Stimulated activated CD8-positive, alpha-beta memory T cell treated with anti-CD3 and anti-CD28 coated beads, Interleukin-7, amount 100 ng/mL, for 48 hours (primary cell): ENCODE results near the gene PITPNC1.
"Not testable (repeated sequence)": the region's sequence is repeated elsewhere in the genome, so short reads cannot be mapped to it uniquely, and the experiment has no call there.

ENCODE experiments used
- DNase-seq, 2 donors: peaks; one replicate each; pipeline ENCODE4 v3.0.0-alpha.2; 2020; ENCODE audit warnings: low read depth in 1 of 2; ENCODE audit errors: extremely low read depth in 1 of 2

Gene PITPNC1

GRCh38 chr17:67606896-67607604 is 230.0 kb downstream of the PITPNC1 start:
- no peak for DNase-seq

GRCh38 chr17:67610061-67610460 is 233.0 kb downstream of the PITPNC1 start:
- no peak for DNase-seq

DNA sequence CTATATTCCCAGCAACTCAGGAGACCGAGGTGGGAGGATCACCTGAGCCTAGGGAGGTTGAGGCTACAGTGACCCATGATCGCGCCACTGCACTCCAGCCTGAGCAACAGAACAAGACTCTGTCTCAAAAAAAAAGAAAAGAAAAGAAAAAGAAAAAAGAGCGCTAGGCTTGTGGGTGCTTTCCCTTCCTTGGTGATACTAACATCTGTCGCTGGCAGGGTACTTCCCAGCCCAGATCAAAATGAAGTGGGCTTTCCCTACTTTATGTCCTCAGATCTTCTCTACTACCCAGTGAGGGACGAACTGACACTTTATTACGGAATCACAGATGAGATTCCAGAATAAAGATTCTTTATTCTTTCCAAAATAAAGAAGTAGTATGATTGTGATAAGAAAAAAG is 236.9 kb downstream of the PITPNC1 start:
- no peak for DNase-seq

DNA sequence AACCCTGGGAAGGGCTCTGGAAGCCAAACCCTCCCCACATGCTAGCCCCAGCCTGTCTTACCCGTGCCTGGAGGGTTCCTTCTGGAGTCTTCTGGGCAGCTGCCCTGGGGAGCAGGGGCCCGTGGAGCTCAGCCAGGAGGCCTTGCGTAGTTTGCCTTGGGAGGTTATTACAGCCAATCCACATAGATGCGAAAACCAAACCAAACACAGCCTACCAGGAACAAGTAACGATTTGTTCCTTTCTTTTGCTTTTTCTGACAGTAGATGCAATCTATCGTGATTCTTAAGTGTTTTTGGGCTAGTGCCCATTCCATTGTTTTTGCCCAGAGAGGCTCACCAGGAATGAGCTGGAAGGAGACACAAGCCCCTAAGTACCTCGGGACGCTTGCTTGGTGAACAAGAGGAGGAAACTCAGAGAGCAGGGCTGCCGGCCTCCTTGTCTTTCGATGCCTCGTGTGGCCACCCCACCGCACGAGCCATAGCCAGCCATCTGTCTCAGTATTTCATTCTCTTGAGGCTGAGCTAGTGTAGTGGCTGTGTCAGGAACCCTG is 238.0 kb downstream of the PITPNC1 start:
- DNase-seq = no peak

DNA sequence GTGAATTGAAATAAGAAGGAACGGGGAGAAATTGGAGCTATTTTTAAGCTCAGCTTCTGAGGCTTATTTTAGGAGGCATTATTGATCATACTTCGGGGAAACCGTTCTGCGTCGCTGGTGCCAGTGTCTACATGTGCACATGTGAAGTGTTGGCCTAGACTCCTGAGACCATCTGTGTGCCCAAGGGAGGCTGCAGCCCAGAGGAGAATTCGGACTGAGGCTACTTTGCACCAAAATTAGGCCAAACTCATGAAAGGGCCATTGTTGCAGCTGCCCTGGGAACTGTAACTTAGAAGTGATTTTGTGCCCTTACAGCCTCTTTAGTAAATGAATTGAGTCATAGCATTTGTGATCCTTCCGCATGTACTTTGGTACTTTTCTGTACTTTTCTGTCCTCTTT is 238.7 kb downstream of the PITPNC1 start:
- DNase-seq = no peak

- DNase-seq = no peak
These were observed 240.3 kb downstream of the PITPNC1 start for GRCh38 chr17:67617304-67617899.

GRCh38 chr17:67619555-67619954 is 242.5 kb downstream of the PITPNC1 start:
- DNase-seq = no peak

DNA sequence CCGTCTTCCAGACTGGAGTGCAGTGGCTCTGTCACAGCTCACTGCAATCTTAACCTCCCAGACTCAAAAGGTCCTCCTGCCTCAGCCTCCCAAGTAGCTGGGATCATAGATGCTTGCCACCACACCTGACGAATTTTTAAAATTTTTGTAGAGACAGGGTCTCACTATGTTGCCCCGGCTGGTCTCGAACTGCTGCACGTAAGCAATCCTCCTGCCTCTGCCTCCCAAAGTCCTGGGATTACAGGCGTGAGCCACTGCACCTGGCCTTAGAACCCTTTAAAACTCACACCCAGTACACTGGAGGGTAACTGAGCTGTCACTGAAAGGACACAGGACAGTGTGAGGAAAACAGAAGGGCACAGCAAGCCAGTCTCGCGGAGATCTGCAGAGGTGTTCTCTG is 243.0 kb downstream of the PITPNC1 start:
- DNase-seq = no peak

DNA sequence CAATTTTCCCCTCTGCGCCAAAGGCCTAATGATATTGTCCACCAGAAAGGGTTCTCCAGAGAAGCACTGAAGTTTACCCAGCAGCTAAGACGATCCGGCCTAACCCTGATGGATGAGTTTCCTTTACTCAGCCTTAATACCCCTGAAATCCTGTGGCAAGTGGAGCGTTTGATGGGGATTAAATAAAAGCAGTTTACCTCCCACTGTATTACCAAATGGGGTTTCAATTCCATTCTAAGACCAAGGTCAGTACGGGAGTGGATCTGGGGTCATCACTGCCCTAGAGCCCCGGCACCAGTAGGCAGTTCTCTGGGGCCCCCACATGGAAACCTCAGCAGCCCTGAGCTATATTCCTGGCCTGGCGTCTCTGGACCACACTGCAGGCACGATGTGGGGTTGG is 243.6 kb downstream of the PITPNC1 start:
- no peak for DNase-seq

DNA sequence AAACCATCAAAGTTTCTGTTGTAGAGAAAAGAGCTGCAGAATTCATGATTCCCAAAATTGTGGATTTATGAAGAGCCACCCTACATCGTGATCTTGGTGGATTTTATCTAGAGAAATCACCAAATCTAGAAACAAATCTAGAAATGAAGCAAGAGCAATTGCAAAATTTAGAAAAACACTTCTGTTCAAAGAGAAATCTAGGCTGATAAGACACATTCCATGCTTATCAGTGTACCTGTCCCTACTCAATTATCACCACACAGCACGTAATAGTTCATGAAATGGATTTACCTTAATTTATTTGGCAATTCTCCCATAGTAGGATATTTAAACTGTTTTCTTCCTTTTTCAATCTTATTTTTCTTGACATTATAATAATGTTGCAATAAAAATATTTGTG is 246.7 kb downstream of the PITPNC1 start:
- DNase-seq = no peak

GRCh38 chr17:67624886-67625656 is 248.0 kb downstream of the PITPNC1 start:
- no peak for DNase-seq

DNA sequence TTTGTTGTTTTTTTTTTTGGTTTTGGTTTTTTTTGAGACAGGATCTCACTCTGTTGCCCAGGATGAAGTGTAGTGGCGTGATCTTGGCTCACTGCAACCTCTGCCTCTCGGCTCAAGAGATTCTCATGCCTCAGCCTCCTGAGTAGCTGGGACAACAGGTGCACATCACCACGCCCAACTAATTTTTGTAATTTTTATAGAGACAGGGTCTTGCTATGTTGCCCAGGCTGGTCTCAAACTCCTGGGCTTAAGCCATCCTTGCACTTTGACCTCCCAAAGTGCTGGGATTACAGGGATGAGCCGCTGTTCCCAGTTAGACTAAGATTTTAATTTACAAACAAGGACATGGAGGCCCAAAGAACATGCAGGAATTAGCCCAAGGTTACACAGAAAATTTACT is 248.9 kb downstream of the PITPNC1 start:
- DNase-seq = no peak

- no peak for DNase-seq
These were observed 251.5 kb downstream of the PITPNC1 start for GRCh38 chr17:67628580-67629013.

GRCh38 chr17:67629971-67630320 is 252.9 kb downstream of the PITPNC1 start:
- no peak for DNase-seq

DNA sequence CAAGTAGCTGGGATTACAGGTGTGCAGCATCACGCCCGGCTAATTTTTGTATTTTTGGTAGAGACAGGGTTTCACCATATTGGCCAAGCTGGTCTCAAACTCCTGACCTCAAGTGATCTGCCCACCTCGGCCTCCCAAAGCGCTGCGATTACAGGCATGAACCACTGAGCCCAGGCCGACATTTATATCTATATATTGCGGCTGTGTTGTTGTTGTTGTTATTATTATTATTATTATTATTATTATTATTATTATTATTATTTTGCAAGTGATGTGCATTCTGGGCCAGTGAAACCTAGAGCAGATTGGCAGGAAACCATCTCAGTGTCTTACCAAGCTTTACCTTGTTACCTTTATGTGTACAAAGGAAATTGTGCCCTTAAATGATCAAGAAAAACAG is 253.8 kb downstream of the PITPNC1 start:
- not testable (repeated sequence) for DNase-seq

DNA sequence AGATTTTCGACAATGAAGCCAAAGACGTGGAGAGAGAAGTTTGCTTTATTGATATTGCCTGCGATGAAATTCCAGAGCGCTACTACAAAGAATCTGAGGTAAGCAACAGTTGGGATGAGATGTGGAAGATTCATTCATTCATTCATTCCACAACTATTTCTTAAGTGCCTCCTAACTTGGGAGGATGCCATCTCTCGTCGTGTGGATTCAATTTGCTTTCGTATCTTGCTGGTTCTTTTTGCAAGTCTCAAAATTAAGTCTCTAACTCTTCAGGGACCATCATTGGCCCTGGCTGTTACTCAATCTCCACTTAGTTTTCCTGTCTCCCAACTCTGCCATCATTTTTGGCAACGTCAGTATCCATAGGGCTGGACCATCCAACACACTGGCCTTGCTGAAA is 255.1 kb downstream of the PITPNC1 start:
- DNase-seq = no peak

GRCh38 chr17:67633751-67634211 is 256.7 kb downstream of the PITPNC1 start:
- DNase-seq = no peak

- no peak for DNase-seq
These were observed 258.6 kb downstream of the PITPNC1 start for GRCh38 chr17:67635681-67636080.

GRCh38 chr17:67636312-67636711 is 259.2 kb downstream of the PITPNC1 start:
- DNase-seq = no peak

DNA sequence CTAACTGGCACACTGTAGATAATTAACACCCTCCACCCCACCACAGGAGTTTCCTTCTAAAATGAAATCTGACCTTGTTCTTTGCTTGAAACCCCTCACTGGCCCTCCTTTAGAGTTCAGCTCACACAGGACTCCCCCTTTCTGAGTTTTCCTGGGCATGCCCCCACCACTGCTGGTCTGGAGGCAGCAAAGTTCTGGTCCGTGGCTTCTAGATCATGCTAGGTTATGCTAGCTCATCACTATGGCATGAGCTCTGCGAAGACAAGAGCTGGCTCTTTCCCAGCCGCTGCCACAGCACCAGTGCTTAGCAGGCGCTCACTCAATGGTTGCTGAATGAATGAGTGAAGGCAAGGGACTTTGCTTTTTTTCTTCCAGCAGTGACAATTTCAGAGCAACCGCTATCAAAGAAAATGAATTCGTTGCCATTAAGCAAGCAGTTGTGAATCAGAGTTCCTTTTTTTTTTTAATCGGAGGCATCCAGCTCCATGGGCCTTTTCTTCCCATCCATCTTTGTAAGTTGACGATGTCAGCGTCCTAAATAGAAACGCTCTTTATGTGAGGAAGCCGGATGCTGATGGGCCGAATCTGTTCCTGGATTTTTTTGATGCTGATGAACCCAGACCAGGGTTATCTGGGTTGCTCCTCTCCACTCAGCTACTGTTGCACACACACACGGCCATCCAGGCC is 259.9 kb downstream of the PITPNC1 start:
- DNase-seq = no peak
